ENCODE data around the gene LHX3. TPM values are rescaled to one million over a fixed set of nuclear protein-coding genes. Genes with fewer than 3 reads are reported as not detected.

Gene LHX3
- total and polyA plus RNA-seq, 2 of the 8 experiments (the other 6 are each of a cell fraction or from before 2014, with no cell fraction given), result 0.02 TPM; not detected in 1

DNA sequence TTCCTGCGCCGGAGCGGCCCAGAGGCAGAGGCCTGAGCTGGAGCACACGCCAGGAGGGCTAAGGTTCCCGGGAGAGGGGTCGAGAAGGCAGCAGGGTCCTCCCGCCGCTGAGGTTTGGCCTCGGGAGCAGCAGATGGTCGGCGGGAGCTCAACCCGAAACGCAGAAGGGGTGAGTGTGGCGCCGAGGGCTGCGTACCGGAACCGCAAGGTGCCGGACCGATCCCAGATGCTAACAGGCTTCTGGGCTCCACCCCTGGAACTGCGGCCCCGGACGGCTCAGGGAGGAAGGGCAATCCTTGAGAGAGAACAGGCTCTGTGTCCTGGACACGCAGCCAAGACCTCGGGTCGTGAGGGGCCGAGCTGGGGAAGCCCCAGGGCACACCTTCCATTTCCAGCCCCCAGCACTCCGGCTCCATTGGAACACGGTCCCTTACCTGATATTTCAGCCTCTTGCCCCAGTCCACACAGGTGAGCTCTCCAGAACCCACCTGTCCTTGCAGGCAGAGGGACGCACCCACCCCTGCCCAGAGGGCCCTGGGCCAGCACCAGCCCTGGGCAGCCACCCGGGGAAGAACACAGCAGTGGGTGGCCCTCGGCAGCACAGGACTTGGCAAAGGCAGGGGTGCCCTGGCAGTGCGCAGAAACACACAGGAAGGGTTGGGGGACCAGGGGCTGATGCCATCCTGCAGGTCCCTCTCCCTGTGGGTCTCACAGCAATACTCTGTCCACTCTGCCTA lies 1.4 kb downstream of the LHX3 start (continued):
- TF ChIP-seq, protein P1, sequence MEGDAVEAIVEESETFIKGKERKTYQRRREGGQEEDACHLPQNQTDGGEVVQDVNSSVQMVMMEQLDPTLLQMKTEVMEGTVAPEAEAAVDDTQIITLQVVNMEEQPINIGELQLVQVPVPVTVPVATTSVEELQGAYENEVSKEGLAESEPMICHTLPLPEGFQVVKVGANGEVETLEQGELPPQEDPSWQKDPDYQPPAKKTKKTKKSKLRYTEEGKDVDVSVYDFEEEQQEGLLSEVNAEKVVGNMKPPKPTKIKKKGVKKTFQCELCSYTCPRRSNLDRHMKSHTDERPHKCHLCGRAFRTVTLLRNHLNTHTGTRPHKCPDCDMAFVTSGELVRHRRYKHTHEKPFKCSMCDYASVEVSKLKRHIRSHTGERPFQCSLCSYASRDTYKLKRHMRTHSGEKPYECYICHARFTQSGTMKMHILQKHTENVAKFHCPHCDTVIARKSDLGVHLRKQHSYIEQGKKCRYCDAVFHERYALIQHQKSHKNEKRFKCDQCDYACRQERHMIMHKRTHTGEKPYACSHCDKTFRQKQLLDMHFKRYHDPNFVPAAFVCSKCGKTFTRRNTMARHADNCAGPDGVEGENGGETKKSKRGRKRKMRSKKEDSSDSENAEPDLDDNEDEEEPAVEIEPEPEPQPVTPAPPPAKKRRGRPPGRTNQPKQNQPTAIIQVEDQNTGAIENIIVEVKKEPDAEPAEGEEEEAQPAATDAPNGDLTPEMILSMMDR (IDR thresholded peaks at IDR 0.05; ENCODE audit: control extremely low read depth in 1 of 3, insufficient read depth in 1 of 3, low read depth in 1 of 3, low read length in 3 of 3), result no peak

All from H1 (cell line).